Limb (tissue), 2 donors: ENCODE measurements around the gene ATP6V1B1.

Experiments
- DNase-seq, 2 donors: peaks; one replicate each; pipeline ENCODE4 v3.0.0-alpha.2; 2016; ENCODE audit errors: extremely low spot score in 2 of 2

Gene ATP6V1B1

GRCh38 chr2:70901227-70902066 is 34.3 kb upstream of the ATP6V1B1 start:
- peak in 1 of 2 donors; percentile 60 for DNase-seq

DNA sequence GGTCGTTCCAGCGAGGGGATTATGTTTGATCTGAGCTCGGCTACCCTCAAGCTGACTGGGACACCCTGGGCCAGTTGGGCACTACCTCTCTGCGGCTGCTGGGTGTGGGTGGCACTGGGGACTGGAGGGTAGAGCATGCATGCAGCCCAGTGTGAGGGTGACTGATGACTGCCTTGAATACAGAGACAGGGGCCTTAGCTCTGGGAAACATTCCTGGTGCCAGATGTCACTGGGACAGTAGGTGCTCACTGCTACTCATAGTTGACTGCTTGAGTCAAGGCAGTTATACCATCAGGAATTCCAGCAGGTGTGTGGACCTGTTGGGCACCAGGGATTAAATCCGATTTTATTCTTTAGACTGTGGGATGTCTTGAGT is 33.6 kb upstream of the ATP6V1B1 start:
- no peak for DNase-seq

DNA sequence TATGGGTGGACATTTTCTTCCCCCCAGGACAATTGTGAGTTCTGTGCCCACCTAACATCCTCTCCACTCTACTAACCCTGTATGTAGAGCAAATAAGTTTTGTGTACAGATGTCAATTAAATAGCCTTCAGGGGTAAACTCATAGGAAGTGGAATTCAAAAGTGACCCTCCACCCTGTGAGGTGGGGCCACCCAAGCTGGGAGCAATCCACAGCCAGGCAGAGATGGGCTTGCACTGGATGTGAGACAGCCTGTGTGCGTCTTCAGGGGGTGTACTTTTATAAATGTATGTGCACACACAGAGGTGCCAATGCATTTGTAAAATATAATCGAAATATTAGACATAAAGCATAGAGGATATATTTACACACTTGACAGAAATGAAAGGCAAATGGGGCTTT is 33.1 kb upstream of the ATP6V1B1 start:
- DNase-seq = no peak

DNA sequence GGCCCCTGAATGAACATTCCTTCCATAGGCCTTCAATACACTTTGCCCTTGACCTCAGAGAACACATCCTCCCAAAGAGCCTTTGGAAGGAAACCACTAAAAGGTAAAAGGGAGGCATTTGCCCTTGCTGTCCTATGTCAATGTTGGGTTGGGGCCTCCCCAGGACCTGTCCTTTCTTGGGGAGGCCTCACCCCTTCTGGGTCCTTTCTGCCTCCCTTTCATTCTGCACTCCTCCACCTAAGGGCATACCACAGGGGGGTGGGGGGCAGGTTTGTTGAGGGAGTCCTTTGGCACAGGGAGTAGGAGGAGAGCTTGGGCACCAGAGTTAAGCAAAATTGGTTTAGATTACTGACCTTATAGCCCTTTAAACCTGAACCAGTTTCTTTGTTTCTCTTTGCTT is 32.5 kb upstream of the ATP6V1B1 start:
- no peak for DNase-seq

DNA sequence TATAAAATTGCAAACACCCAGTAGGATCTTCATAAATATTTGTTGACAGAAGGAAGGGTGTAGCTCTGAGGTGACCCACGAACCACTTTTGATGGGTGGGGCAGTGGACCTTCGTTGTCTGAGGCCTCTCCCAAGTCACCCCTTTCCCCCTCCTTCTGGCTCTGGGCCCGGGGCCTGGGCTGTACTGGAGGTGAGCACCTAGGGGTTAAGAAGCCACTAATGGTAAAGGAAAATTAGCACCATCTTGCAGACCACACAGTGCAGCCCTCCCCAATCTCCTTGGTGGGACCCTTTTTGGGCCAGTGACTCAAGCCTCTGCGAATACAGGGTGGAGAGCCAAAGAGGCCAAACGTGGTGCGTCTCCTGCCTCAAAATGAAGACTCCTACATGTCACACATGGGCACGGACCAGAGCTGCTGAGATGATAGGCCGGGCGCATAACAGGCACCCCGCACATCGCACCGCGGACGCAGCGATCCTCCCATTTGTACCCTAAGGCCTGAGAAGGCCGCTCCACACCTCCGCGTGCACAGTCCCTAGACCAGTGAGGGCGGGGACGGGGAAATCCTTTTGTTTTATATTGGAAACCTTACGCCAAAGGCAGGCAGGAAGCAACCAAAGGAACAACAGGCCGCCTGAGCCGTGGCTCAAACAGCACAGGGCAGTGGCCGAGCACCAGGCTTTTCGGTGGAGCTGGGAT is 31.9 kb upstream of the ATP6V1B1 start:
- DNase-seq = no peak

DNA sequence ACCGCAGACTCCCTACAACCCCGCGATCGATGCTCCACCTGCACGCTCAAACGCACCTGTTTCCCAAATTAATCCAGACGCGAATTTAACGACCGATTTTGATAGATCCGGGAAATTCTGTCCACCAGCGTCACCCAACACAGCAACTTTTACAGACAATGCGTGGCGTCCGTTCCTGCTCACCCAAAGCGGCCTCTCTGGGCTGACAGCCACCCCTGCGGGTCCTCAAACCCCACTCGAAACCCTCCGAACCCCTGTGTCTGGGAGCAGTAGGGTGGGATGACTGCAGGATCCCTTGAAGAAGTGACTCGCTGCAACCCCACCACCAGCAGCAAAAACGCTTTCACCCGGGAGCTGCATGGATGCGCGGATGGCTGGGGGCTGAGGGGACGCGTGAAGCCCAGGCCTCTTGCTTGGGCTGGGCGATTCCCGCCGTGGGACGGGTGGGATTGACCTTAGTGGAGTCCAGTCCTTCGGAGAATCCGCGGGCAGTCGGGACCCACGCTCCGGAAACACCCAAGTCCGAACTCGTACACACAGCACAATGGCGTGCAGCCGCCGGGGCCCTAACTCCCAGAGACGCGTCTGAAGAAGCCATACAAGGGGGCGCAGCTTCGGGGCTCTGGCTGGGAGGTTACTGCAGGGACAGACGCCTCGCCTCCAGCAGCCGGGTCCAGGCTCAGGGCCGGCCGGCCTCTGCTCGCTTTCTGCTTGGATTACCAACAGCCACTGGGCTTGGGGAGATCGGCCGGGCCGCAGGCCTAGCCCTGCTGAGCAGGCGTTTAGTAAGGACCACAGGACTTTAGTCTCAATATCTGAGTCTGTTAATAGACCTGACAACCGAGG is 31.1 kb upstream of the ATP6V1B1 start:
- DNase-seq = peak in 1 of 2 donors; percentile 50

DNA sequence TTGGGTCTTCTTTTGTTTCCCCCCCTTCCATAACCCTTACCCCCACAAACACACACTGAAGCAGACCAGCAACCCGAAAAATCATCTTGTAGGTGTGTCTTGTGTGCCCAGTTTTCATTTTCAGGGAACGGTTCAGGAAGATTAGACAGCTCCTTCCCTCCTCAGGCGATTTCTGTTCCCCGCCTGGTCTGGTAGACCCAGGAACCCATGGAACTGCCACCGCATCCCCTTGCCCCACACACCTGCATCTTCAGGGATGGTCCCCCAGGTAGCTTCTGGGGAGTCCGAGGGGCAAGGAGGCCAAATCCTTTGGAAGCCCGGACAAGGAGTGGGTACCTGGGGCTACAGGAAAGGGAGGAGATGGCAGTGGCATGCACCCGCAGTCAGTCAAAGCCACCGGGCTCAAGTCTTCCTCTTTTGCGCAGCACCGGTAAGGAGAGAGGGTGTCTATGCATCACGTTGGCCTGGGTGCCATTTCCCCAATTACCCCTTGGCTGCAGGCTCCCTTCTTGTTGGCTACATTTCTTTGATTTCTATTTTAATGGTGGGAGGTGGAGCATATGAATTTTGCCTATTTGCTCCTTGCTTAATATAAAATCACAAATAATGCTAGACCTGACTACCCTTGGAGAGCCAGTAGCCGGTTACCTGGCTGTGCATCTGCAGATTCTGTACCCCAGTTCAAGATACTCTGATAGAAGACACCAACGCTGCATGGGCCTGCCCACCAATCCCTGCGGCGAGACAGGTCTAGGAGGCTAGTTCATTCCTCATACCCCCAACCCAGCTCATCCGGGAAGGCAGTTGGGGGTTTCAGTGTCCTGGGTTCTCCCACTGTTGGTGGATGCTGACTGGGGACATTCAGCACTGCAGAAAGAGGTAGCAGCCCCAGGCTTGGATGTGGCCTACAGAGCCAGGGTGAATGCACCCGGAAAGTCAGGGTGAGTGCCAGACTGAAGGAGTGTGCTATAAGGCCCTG is 30.0 kb upstream of the ATP6V1B1 start:
- DNase-seq = no peak

DNA sequence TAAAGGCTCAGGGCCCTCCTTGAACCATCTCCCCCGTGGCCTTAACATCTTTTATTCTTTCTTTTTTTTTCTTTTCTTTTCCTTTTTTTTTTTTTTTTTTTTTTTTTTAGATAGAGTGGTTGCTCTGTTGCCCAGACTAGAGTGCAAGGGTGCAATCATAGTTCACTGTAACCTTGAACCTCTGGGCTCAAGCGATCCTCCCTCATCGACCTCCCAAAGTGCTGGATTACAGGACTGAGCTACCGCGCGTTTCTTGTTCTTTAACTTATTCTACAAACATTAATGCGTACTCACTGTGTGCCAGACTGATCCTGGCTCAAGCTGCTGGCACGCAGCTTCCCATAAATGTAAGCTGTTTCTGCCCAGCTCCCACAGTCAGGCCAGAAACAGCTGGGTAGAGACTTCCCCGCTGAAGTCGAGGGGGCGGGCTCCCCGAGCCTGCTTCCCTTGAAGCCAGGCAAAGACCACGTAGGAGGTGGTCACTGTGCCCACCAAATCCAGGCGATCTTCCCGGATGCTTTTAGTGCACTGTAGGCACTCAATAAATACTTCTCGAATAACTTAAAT is 29.2 kb upstream of the ATP6V1B1 start:
- DNase-seq = no peak

DNA sequence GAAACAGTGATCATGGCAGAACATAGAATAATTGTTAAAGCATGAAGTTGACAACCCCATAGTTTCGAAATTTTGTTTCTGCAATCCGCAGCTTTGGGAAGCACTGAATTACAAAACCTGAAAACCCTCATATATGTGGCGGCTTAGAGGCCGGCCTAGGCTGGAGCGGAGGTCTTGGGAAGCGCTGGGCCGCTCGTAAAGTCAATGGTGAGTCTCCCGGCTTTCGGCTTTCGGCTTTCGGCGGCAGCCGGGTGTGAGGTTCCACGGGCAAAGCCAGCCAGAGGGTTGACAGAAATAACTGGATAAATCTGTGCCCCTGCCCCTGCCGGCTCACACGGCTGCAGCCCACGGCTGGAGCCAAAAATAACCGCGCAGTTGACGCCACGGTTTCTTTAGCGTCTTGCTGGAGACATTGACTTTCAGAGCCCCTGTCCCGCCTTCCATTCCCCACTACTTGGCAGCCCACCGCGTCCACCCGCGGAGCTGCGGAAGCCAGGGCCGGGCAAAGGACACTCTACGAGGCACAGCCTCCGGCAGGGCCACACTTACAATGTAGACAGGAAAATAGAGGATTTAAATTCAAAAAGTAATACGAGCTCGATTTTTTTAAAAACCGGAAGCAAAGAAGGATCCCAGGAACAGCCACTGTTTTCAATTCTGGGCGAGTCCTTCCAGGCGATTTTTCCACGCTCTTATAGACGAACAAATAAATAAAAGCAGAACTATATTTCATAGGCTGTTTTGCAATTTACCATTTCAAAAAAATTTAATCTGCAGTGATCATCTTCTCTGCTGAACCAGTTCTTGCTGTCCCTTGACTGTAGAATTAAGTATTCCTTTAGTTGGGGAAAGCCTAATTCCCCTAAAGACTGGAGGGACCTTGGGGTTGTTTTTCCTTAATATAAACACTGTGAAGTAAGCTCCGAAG is 28.3 kb upstream of the ATP6V1B1 start:
- peak in 1 of 2 donors; percentile 63 for DNase-seq

DNA sequence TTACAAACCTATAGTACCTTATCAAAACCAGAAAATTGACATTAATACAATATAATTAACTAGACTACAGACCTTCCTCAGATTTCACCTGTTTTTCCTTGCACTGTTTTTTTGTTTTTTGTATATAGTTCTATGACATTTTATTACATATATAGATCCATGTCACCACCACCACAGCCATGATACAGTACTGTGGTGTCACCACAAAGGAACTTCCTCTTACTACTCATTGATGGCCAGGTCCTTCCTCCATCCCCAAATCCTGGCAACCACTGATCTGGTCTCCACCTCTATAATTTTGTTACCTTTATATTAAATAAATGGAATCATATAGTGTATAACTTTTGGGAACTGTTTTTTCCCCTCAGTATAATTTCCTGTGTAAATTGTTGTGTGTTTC is 19.4 kb upstream of the ATP6V1B1 start:
- DNase-seq = no peak

DNA sequence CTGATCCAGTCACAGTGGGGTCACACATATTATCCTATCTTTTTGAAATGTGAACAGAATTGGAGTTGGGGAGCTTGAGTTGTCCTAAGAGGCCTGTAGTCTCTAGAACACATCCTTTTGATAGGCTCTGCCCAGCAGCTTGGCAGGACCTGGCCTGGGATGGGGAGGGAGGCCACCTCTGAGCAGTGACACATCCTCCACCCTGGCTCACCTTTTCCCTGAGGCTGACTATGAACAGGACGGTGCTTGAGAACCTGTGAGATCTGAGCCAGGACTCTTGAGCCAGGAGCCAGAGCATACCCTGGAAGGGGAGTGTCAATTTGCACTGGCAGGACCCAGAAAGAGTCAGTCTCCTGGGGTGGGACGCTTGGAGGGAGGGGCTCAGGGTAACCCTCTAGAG is 17.7 kb upstream of the ATP6V1B1 start:
- DNase-seq = no peak

DNA sequence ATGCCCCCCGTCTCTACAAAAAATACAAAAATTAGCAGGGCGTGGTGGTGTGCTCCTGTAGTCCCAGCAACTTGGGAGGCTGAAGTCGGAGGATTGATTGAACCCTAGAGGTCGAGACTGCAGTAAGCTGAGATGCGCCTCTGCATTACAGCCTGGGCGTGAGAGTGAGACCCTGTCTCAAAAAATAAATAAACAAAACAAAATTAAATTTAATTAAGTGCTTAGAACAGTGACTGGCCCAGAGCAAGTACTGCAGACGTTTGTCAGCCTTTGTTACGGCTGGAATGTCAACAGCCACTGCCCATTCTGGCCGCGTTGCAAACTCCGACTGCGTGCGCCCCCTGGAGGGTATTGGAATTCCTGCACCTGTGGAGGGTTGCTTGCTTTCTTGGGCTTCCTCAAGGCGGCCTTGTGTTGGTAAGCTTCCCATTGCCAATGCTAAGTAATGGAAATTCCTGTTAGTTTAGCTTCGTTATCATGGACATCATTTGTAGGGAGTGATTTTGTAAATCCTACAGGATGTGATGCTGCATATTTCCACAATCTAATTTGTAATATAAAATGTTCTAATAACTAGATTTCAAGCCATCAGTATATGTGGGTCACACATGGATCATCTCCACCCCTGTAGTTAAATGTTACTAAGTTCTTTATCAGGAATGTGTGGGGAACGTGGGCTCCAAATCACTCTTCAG is 15.9 kb upstream of the ATP6V1B1 start:
- DNase-seq = peak; percentile 52 to 78

DNA sequence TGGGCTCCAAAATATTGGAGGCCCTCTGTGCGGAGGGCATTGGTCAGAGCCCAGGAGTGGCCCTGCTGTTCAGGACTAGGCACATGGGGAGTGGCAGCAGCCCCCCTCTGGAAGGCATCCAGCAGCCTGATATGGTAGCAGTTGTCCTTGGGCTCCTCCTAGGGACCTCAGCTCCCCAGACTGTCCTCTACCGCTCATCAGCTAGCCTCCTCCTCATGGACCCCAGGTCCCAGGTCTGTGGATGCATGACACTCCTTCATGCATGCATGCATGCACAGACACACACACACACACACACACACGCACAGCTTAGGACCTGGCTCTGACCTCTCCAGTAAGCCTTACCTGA is 15.4 kb upstream of the ATP6V1B1 start:
- no peak for DNase-seq

GRCh38 chr2:70921031-70921430 is 14.7 kb upstream of the ATP6V1B1 start:
- no peak for DNase-seq

GRCh38 chr2:70921839-70922234 is 13.9 kb upstream of the ATP6V1B1 start:
- DNase-seq = no peak

DNA sequence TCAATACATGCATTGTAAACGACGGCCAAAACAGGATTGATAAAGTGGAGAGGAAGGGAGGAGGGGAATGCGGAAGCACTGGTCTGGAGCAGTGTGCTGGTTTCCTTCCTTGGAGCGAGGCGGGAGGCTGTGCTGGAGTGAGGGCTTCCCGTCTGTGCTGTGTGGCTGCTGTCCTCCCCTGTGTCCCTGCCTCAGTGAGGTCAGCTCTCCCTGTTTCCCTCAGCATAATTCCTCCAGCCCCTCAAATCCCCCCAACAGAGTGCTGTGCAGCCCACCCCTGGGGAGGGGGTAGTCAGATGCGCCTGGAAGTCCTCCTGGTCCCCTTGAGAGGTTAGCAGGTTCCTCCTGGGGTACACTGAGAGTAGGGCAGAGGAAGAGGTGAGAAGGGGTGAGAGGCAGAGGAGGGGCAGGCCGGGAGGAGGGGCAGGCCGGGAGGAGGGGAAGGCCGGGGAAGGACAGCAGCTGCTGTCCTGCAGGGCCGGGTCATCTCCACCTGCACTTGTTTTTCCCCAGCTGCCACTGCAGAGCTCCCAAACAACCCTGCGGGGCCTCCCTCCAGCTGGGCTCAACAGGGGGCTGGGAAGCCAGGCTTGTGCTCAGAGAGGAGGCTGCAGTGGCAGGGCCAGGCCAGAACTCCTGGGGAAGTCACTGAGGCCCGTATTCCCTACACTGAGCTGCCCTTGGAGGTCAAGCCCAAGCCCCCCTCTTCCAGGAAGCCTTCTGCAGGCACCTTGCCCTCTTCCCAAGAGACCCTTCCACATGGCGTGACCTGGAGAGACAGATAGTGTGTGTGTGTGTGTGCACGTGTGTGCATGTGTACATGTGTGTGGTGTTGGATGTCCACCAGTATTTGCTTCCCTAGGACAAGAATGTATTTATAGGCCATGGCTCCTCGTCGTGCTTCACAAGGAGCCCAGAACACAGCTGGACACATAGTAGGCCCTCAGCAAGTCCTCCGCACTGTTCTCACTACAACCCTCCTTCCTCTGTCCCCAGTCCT is 13.2 kb upstream of the ATP6V1B1 start:
- DNase-seq = no peak

GRCh38 chr2:70923378-70924015 is 12.2 kb upstream of the ATP6V1B1 start:
- no peak for DNase-seq
